ENCODE data around the gene KLHL29.

The KLHL29 gene

DNA sequence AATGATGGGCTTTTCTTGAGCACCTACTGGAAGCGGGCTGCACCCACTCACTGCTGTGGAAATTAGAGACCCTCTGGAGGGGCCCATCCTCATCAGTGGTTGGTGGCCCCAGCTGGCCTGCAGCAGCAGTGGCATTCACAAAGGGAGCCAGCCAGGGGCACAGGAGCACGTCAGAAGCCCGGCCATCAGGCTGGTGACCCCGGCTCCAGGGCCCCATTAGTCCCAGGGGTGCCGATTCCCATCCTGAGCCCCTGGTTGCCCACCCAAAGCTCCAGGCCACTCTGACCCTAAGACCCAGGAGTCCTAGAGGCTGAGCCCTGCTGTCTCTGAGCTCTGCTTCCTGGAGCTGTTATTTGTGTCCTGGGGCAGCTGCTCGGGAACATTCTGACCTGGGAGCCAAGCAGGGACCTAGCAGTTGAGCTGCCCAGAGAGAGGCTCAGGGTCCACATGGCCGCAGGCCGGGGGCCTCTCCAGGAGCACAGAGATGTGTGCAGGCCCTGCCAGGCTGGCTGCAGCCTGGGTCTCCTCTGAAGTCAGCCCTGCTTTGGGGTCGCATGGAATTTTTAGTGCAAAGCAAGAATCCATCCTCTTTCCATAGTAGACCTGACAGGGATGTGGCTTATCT is 207.2 kb downstream of the KLHL29 start:
- H3K4me3 ChIP-seq (ENCODE audit: low read depth, low read length): no peak overlapping the region
- TF ChIP-seq, protein P1, sequence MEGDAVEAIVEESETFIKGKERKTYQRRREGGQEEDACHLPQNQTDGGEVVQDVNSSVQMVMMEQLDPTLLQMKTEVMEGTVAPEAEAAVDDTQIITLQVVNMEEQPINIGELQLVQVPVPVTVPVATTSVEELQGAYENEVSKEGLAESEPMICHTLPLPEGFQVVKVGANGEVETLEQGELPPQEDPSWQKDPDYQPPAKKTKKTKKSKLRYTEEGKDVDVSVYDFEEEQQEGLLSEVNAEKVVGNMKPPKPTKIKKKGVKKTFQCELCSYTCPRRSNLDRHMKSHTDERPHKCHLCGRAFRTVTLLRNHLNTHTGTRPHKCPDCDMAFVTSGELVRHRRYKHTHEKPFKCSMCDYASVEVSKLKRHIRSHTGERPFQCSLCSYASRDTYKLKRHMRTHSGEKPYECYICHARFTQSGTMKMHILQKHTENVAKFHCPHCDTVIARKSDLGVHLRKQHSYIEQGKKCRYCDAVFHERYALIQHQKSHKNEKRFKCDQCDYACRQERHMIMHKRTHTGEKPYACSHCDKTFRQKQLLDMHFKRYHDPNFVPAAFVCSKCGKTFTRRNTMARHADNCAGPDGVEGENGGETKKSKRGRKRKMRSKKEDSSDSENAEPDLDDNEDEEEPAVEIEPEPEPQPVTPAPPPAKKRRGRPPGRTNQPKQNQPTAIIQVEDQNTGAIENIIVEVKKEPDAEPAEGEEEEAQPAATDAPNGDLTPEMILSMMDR (IDR thresholded peaks at IDR 0.05; ENCODE audit: borderline replicate concordance, insufficient read depth, low read depth, low read length): no peak

DNA sequence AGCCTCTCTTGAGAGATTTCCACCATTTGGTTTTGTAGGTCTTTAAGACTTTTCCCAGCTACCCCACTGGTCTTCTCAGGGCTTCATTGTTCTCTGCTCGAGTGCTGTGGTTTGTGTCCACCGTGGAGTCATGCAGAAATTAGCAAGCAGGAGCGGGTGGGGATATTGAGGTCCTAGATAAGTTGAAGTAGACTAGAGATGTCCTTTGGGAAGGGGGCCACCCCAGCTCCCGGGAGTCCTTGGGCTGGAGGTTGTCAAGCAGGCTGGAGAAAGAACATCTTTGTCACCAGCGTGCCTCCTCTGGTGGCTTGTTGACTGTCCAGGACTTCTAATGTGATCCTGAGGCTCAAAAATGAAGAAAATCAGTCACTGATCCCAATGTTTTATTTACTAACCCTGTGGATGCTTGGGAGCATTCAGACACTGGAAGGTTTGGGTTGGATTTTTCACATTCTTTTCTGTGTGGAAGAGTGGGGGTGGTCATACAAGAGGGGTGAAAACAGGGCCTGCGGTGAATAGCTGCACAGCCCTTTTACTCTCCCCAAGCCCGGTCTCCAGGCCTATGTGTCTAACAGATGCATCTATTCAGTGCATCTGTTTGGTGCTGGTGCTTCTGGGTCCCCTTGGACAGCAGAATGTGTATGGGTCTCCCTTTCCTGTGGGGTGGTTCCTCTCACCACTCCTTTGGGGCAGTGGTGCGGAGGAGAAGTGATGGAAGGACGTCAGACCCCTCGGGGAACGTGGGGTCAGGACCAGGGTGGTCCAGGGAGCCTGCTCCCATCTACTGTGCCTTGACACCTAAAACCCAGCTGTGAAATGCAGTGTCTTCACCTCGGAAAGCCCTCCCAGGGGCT is 208.1 kb downstream of the KLHL29 start:
- TF ChIP-seq, protein P1 (IDR thresholded peaks at IDR 0.05; ENCODE audit: borderline replicate concordance, insufficient read depth, low read depth, low read length): no peak
- H3K4me3 ChIP-seq (ENCODE audit: low read depth, low read length): no peak overlapping the region

DNA sequence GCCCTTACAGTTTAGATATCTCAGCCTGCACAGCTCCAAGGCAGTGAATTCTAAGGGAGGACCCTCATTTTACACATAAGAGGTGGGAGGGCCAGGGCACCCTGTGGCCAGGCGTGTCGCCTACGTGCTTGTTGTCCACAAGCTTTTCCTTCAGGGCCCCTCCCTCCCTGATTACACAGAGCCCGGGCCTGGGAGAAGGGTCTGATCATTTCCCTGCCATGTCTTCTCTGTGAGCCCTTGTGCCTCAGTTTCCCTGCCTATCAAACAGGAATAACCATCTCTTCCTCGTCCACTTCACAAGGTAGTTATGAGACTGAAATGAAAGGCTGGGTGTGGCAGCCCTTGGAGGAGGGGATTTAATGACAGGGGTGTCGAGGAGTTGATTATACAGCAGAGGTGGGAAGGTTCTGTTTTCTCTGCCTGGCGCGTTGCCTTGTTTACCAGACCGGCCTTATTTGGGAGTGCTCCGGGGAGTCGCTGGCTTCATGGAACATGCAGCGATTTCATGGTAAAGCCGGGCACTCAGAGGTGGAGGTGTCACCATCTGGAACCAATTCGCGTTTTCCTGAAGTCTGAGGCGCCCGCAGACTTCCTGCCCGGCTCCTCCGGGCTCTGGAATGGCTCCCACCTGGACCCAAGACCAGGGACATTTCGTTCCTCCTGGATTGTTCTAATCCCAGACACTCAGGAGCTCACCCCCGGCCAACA is 208.9 kb downstream of the KLHL29 start:
- H3K4me3 ChIP-seq (ENCODE audit: low read depth, low read length): no peak overlapping the region
- TF ChIP-seq, protein P1 (IDR thresholded peaks at IDR 0.05; ENCODE audit: borderline replicate concordance, insufficient read depth, low read depth, low read length): no peak

DNA sequence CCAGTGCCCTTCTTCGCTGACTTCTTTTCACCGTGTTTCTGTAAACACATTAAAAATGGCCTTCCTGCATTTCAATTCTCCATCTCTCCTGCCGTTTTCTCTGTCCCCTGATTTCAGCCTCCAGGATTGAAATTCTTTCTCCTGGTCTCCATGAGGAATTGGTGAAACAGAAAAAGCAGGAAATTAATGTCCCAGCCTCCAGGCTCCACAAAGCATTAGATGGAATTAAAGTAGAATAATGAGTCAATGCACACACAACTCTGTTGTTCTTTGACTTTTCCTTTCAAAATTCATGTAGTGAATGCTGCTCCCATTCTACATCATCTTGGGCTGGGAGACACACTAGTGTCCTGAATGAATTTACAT is 209.5 kb downstream of the KLHL29 start:
- TF ChIP-seq, protein P1 (IDR thresholded peaks at IDR 0.05; ENCODE audit: borderline replicate concordance, insufficient read depth, low read depth, low read length): no peak
- H3K4me3 ChIP-seq (ENCODE audit: low read depth, low read length): no peak overlapping the region

DNA sequence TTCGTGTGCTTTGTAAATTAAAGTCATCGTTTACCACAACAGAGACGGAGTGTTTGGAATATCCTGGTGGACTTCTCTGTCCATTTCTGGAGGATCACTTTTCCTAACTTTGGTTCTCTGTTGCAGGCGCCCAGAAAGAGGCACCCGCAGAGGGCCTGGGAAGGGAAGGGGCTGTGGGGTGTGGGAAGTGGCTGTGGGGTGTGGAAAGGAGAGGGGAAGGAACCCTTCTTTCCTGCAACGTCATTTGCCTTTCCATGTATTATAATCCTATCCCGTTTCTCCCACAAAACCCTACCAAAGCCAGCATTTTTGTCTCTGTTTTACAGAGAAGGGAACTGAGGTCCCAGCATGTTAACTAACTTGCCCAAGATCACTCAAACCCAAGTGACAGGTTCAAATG is 210.0 kb downstream of the KLHL29 start:
- TF ChIP-seq, protein P1 (IDR thresholded peaks at IDR 0.05; ENCODE audit: borderline replicate concordance, insufficient read depth, low read depth, low read length): no peak
- no peak overlapping the region for H3K4me3 ChIP-seq (ENCODE audit: low read depth, low read length)

DNA sequence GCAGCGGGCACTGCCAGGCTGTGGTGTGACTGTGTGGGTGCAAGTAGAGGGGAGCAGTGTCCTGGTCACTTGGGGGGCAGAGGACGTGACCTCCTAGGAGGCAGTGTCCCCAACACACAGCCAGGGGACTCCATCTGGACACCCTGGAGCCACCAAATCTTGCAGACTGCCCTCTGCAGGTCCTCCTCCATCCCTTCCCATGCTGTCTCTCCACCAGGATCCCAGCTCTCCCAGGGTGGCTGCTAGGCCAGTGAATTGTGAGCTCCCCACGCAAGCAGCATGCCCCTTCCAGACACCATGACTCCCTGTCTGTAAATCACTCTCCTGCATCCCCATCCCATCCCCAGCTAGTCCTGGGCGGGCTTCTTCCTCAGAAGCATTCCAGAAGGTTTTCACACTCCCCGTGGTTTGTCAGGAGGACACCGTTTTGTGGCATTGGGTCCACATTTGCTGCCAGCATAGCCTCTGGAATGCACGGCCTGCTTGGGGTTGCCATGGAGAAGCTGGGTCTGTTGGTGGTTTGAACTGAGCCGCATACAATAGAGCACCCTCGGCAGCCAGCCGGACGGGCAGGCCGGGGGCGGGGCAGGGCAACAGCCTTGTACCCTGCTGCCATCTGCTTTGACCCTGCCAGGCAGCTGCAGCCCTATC is 210.7 kb downstream of the KLHL29 start:
- H3K4me3 ChIP-seq (ENCODE audit: low read depth, low read length): no peak overlapping the region
- TF ChIP-seq, protein P1 (IDR thresholded peaks at IDR 0.05; ENCODE audit: borderline replicate concordance, insufficient read depth, low read depth, low read length): no peak
